ENCODE results near the gene SLC22A15.
"Not testable (repeated sequence)": the region's sequence is repeated elsewhere in the genome, so short reads cannot be mapped to it uniquely, and the experiment has no call there.

SLC22A15 gene

GRCh38 chr1:116044071-116044470 lies 67.8 kb downstream of the SLC22A15 start:
- no peak for DNase-seq

GRCh38 chr1:116046933-116047332 lies 70.6 kb downstream of the SLC22A15 start:
- DNase-seq = not testable (repeated sequence)

- not testable (repeated sequence) for DNase-seq
Measured at GRCh38 chr1:116051896-116052295, 75.6 kb downstream of the SLC22A15 start.

- no peak for DNase-seq
Measured at GRCh38 chr1:116062201-116062600, 85.9 kb downstream of the SLC22A15 start.

- no peak for DNase-seq
Measured at GRCh38 chr1:116064616-116065015, 88.3 kb downstream of the SLC22A15 start.

- no peak for DNase-seq
Measured at GRCh38 chr1:116066868-116067565, 90.7 kb downstream of the SLC22A15 start.

- DNase-seq = no peak
Measured at GRCh38 chr1:116067566-116067890, 91.2 kb downstream of the SLC22A15 start.

GRCh38 chr1:116075575-116075974 lies 99.3 kb downstream of the SLC22A15 start:
- DNase-seq = no peak

- DNase-seq = no peak
Measured at GRCh38 chr1:116075990-116076389, 99.7 kb downstream of the SLC22A15 start.

GRCh38 chr1:116076831-116077230 lies 100.5 kb downstream of the SLC22A15 start:
- DNase-seq = no peak

GRCh38 chr1:116078699-116079223 lies 102.4 kb downstream of the SLC22A15 start:
- DNase-seq = no peak

- no peak for DNase-seq
Measured at GRCh38 chr1:116087628-116088027, 111.3 kb downstream of the SLC22A15 start.

GRCh38 chr1:116089870-116090269 lies 113.6 kb downstream of the SLC22A15 start:
- DNase-seq = no peak

GRCh38 chr1:116091083-116091482 lies 114.8 kb downstream of the SLC22A15 start:
- no peak for DNase-seq

- no peak for DNase-seq
Measured at GRCh38 chr1:116092752-116093489, 116.6 kb downstream of the SLC22A15 start.

GRCh38 chr1:116095027-116095426 lies 118.7 kb downstream of the SLC22A15 start:
- no peak for DNase-seq

GRCh38 chr1:116096013-116096618 lies 119.8 kb downstream of the SLC22A15 start:
- DNase-seq = no peak

- DNase-seq = no peak
Measured at GRCh38 chr1:116097626-116098025, 121.3 kb downstream of the SLC22A15 start.

GRCh38 chr1:116099379-116099778 lies 123.1 kb downstream of the SLC22A15 start:
- DNase-seq = no peak

- DNase-seq = no peak
Measured at GRCh38 chr1:116099919-116100318, 123.6 kb downstream of the SLC22A15 start.

GRCh38 chr1:116104667-116105066 lies 128.4 kb downstream of the SLC22A15 start:
- DNase-seq = no peak

GRCh38 chr1:116105996-116106395 lies 129.7 kb downstream of the SLC22A15 start:
- DNase-seq = no peak

- DNase-seq = no peak
Measured at GRCh38 chr1:116106646-116107045, 130.3 kb downstream of the SLC22A15 start.

GRCh38 chr1:116107371-116107770 lies 131.1 kb downstream of the SLC22A15 start:
- DNase-seq = no peak
